Nephron progenitor cell (in vitro differentiated cells): ENCODE data around the gene LONRF3.
"Not testable (repeated sequence)": the region's sequence is repeated elsewhere in the genome, so short reads cannot be mapped to it uniquely, and the experiment has no call there.

Experiments used
- DNase-seq: peaks from one replicate; pipeline ENCODE4 v3.0.0; 2021
- H3K27ac Mint-ChIP-seq: 2 replicates; pipeline ENCODE4 v1.8.0; 2021; ENCODE audit warnings: mild to moderate bottlenecking, moderate library complexity, mixed read lengths
- H3K27me3 Mint-ChIP-seq: 2 replicates; pipeline ENCODE4 v1.8.0; 2021; ENCODE audit warnings: mild to moderate bottlenecking, low read depth, mixed read lengths; ENCODE audit not compliant: poor library complexity
- H3K36me3 Mint-ChIP-seq: 2 replicates; pipeline ENCODE4 v1.8.0; 2021; ENCODE audit warnings: low read depth, mixed read lengths
- H3K4me1 Mint-ChIP-seq: 2 replicates; pipeline ENCODE4 v1.8.0; 2021; ENCODE audit warnings: mixed read lengths
- H3K4me3 Mint-ChIP-seq: 2 replicates; pipeline ENCODE4 v1.8.0; 2021; ENCODE audit warnings: mild to moderate bottlenecking, moderate library complexity, mixed read lengths
- H3K9me3 Mint-ChIP-seq: 2 replicates; pipeline ENCODE4 v1.8.0; 2021; ENCODE audit warnings: mild to moderate bottlenecking, moderate library complexity, mixed read lengths
- TF ChIP-seq, protein P1 (sequence below): fragments of 200-600 bp; sonication (generic); IDR thresholded peaks from 2 replicates; pipeline ENCODE4 v1.5.0; 2021; ENCODE audit warnings: antibody characterized with exemption

LONRF3 gene

DNA sequence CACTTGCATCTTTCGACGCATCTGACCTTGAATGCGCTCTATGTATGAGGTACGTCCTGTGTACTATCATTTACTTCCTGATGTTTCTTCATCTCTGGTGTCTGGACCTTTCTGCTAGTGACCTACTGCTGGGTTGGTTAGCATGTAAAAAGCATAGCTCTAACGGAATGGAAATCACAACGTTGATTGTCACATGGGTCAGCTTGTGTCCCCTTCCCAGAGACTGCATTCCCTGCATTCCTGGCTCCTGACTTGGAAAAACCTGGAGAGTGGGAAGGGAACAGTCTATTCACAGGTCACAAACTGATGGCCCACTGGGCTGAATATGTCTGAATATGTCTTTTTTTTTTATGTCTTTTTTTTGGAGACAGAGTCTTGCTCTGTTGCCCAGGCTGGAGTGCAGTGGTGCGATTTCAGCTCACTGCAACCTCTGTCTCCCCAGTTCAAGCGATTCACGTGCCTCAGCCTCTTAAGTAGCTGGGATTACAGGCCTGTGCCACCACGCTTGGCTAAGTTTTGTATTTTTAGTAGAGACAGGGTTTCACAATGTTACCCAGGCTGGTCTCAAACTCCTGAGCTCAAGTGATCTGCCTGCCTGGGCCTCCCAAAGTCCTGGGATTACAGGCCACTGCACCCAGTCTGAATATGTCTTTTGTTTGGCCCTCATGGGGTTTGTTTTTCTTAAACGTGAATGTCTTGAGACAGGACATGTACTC is 16.3 kb downstream of the LONRF3 start:
- TF ChIP-seq, protein P1, sequence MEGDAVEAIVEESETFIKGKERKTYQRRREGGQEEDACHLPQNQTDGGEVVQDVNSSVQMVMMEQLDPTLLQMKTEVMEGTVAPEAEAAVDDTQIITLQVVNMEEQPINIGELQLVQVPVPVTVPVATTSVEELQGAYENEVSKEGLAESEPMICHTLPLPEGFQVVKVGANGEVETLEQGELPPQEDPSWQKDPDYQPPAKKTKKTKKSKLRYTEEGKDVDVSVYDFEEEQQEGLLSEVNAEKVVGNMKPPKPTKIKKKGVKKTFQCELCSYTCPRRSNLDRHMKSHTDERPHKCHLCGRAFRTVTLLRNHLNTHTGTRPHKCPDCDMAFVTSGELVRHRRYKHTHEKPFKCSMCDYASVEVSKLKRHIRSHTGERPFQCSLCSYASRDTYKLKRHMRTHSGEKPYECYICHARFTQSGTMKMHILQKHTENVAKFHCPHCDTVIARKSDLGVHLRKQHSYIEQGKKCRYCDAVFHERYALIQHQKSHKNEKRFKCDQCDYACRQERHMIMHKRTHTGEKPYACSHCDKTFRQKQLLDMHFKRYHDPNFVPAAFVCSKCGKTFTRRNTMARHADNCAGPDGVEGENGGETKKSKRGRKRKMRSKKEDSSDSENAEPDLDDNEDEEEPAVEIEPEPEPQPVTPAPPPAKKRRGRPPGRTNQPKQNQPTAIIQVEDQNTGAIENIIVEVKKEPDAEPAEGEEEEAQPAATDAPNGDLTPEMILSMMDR: no peak
- H3K4me1 Mint-ChIP-seq: no peaks in the 10 kb centered on the region
- no peak overlapping the region for H3K27ac Mint-ChIP-seq
- no peaks in the 10 kb centered on the region for H3K36me3 Mint-ChIP-seq
- peaks cover 5% of the 10 kb centered on the region for H3K27me3 Mint-ChIP-seq
- peaks cover 62% of the 10 kb centered on the region for H3K9me3 Mint-ChIP-seq
- H3K4me3 Mint-ChIP-seq: no peak overlapping the region
- no peak for DNase-seq

DNA sequence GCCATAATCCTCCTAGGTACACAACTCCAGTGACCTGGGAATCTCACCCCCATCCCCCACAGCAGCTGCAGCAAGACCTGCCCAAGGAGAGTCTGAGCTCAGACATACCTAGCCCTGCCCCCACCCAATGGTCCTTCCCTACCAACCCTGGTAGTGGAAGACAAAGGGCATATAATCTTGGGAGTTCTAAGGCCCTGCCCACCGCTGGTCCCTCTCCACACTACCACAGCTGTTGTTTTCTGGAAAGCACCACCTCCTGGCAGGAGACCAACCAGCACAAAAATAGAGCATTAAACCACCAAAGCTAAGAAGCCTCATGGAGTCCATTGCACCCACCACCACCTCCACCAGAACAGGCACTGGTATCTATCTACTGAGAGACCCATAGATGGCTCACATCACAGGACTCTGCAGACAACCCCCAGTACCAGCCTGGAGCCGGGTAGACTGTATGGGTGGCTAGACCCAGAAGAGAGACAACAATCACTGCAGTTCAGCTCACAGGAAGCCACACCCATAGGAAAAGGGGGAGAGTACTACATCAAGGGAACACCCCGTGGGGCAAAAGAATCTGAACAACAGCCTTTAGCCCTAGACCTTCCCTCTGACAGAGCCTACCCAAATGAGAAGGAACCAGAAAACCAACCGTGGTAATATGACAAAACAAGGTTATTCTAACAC is 18.2 kb downstream of the LONRF3 start:
- not testable (repeated sequence) for H3K27me3 Mint-ChIP-seq, DNase-seq, H3K4me1 Mint-ChIP-seq, H3K36me3 Mint-ChIP-seq, H3K4me3 Mint-ChIP-seq, H3K27ac Mint-ChIP-seq
- H3K9me3 Mint-ChIP-seq: peaks cover 75% of the 10 kb centered on the region

DNA sequence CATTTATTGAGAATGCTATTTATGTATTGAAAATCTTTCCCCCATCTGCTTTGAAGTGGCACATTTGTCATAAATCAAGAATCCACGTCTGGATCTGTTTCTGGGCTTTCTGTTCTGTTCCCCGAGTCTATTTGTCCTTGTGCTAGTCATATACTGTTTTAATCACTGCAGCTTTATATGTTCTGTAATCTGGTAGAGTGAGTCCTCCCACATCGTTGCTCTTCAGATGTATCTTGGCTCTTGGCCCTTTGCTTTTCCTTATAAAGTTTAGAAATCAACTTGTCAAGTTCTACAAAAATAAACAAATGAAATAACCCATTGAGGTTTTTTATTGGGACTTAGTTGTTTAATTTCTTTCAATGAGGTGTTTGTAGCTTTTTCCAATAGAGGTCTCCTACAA is 29.0 kb downstream of the LONRF3 start:
- TF ChIP-seq, protein P1: no peak
- Mint-ChIP-seq H3K27ac (no peak overlapping the region), H3K27me3 (no peaks in the 10 kb centered on the region), H3K9me3 (peaks cover 31% of the 10 kb centered on the region), H3K36me3 (no peaks in the 10 kb centered on the region), H3K4me3 (no peak overlapping the region), H3K4me1 (peaks cover 3% of the 10 kb centered on the region)
- DNase-seq: no peak

DNA sequence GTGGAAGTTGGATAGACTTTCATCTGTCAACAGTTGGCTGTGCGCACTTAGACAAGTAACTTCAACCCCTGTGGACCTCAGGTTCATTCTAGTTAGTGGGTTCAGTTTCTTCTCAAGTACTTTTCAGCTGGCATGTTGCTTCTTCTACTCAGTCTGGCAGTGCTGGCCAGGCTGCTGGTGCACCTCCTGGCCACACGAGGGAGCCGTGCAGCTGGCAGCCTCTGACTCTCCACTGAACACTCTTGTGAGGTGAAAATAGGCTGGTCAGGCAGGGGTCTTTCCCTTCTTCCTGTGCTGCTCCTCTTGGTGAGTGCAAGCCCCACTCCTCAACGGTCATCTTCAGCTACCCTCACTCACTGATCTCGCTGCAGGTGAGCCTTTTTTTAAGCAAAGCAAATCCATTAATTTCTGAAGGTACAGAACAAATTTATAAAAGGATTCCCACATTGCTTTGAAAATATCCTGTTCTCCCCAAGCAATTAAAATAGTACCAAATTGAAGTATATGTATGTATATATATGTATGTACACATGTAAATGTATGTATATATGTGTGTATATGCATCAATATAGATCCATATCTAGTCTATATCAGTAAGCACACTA is 30.6 kb downstream of the LONRF3 start:
- Mint-ChIP-seq H3K4me3 (peak overlapping the region; percentile 73), H3K27me3 (no peaks in the 10 kb centered on the region), H3K36me3 (no peaks in the 10 kb centered on the region), H3K4me1 (peaks cover 3% of the 10 kb centered on the region), H3K27ac (no peak overlapping the region), H3K9me3 (peaks cover 41% of the 10 kb centered on the region)
- TF ChIP-seq, protein P1: peak; percentile 67
- DNase-seq: peak; percentile 59

DNA sequence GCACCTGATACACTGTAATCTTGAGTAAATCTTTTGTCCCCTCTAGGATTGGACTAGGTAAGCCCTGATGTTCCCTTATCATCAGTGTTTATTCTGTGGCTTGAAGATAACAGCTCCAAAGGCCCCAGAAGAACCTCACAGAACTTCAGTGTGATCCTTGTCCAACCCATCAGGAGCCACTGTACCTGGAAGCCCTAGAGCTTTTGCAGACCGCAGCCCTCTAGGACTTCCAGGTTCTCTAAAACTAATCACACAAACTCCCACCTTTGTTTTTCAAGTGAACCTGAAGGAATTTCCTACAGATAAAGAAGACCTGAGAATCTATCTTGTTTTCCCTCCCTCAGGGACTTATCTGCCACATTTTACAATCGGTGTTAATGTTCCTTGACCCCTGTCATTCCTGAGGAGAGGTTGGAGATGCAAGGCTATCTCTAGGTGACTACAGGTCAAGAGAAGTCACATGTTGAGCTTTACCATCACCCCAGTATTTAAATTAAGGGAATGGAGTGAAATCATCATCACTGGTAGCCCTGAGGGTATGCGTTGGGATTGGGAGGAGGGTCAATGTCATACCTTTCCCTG is 32.9 kb downstream of the LONRF3 start:
- peaks cover 3% of the 10 kb centered on the region for H3K4me1 Mint-ChIP-seq
- H3K27me3 Mint-ChIP-seq: no peaks in the 10 kb centered on the region
- H3K36me3 Mint-ChIP-seq: peaks cover 7% of the 10 kb centered on the region
- no peak overlapping the region for H3K27ac Mint-ChIP-seq
- H3K9me3 Mint-ChIP-seq: peaks cover 55% of the 10 kb centered on the region
- no peak for DNase-seq
- H3K4me3 Mint-ChIP-seq: no peak overlapping the region
- TF ChIP-seq, protein P1: no peak

DNA sequence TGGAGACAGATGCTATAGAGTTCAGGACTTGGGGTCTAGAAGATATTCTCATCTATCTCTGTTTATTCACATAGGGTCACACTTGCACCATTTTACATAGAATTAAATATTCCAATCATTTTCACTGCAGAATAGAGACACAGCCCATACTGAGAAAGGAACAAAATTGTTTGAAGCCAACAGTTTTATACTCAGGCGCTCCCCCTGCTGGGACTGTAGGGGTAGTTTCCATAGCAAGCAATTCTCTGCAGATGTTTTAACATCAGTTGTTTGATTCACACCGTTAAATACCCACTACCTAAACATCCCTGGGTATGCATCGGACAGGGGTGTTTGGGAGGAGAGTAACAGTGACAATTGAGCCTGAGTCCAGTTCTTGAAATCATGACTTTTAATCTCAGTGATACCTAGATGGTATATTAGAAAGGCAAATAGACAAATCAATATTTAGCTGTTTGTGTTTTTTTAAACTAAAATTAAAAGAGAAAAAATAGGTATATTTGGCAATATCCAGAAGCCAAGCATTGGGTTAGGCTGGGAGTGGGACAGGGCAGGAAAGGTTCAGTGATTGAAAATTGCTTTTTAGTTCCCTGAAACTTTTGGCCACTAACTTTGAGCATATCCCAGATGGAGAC is 33.8 kb downstream of the LONRF3 start:
- Mint-ChIP-seq H3K27me3 (no peaks in the 10 kb centered on the region), H3K4me1 (peaks cover 3% of the 10 kb centered on the region), H3K9me3 (peaks cover 56% of the 10 kb centered on the region), H3K27ac (no peak overlapping the region), H3K36me3 (peaks cover 9% of the 10 kb centered on the region), H3K4me3 (no peak overlapping the region)
- peak; percentile 39 for DNase-seq
- TF ChIP-seq, protein P1: peak; percentile 58
